K562 (cell line): ENCODE results near the gene EEPD1. TPM values are rescaled to one million over a fixed set of nuclear protein-coding genes. Genes with fewer than 3 reads are reported as not detected.

ENCODE experiments used
- ATAC-seq: fragments of 200-7000 bp; cut with Tn5 transposase; 3 replicates; pipeline ENCODE4 v1.9.1; 2020; ENCODE audit warnings: moderate library complexity
- BruUV-seq: library from RNA; stranded (reverse); fragments of 400-500 nt; replicated peaks from 2 replicates; lab custom pipeline; 2021; lab: Mats Ljungman, UMichigan
- CTCF ChIA-PET: fragments of 300-600 bp; formaldehyde crosslinking; extraction: SDS; loops from one replicate; lab custom pipeline; 2021; ENCODE audit warnings: low intra/inter-chr PET ratio; lab: Yijun Ruan, JAX
- POLR2A ChIA-PET: fragments of 300-600, 350-650 bp; sonication (Branson Sonifier 250); formaldehyde crosslinking; extraction: SDS; loops from one replicate; lab custom pipeline; 2021; ENCODE audit warnings: antibody characterized with exemption, inconsistent platforms; lab: Yijun Ruan, JAX
- DNase-seq, 4 experiments: peaks; one replicate each; pipeline versions ENCODE4 v3.0.0 to v3.0.0-alpha.2; 2011 to 2018; ENCODE audit warnings: low spot score in 3 of 4, mixed read lengths in 3 of 4; ENCODE audit errors: extremely low read depth in 1 of 4
- FAIRE-seq: peaks from 2 replicates; lab custom pipeline; 2011; peaks lifted over from hg19 to GRCh38; lab: Jason Lieb, UNC
- H2AFZ ChIP-seq: 2 replicates; pipeline ENCODE4 v1.6.0; 2011; ENCODE audit warnings: low read depth, low read length, control low read depth, inconsistent platforms
- H3K27ac ChIP-seq: fragments of 200-600 bp; 3 replicates; pipeline ENCODE4 v1.8.0; 2011; ENCODE audit warnings: low read depth, mild to moderate bottlenecking, control low read depth, inconsistent platforms, low read length, moderate library complexity, mixed read lengths; ENCODE audit errors: extremely low read depth
- H3K27me3 ChIP-seq, 2 experiments: fragments of 300-600 bp in 1 of 2; 2 replicates in 1 of 2; 3 replicates in 1 of 2; pipeline versions ENCODE4 v1.6.0 to v1.8.0; 2011; ENCODE audit warnings: inconsistent platforms in 2 of 2, low read length in 2 of 2, mild to moderate bottlenecking in 1 of 2, mixed read lengths in 1 of 2, moderate library complexity in 1 of 2; ENCODE audit not compliant: control insufficient read depth in 2 of 2, insufficient read depth in 2 of 2
- H3K36me3 ChIP-seq: fragments of 300-600 bp; 3 replicates; pipeline ENCODE4 v1.8.0; 2011; ENCODE audit warnings: mild to moderate bottlenecking, low read length, inconsistent platforms; ENCODE audit not compliant: control insufficient read depth, insufficient read depth
- H3K4me1 ChIP-seq, 2 experiments: fragments of 200-600 bp in 1 of 2; replicated peaks in 1 of 2; 2 replicates in 1 of 2; 3 replicates in 1 of 2; pipeline versions ENCODE4 v1.5.1 to v1.8.0; 2011; ENCODE audit warnings: inconsistent platforms in 2 of 2, low read length in 2 of 2, mild to moderate bottlenecking in 1 of 2, mixed read lengths in 1 of 2, moderate library complexity in 1 of 2; ENCODE audit not compliant: control insufficient read depth in 2 of 2, insufficient read depth in 2 of 2
- H3K4me2 ChIP-seq: 2 replicates; pipeline ENCODE4 v1.6.1; 2011; ENCODE audit warnings: low read length, control low read depth, inconsistent platforms, mixed read lengths; ENCODE audit not compliant: insufficient read depth
- H3K4me3 ChIP-seq: fragments of 200-600 bp; sonication (generic), shearing (Covaris generic); 2 replicates; pipeline ENCODE4 v1.5.1; 2016; ENCODE audit warnings: control low read depth, inconsistent platforms
- H3K79me2 ChIP-seq: fragments of 200-600 bp; 3 replicates; pipeline ENCODE4 v1.8.0; 2011; ENCODE audit warnings: low read length, inconsistent platforms; ENCODE audit not compliant: control insufficient read depth, insufficient read depth
- H3K9ac ChIP-seq, 2 experiments: 2 replicates each; pipeline versions ENCODE4 v1.6.0 to v1.6.1; 2011; ENCODE audit warnings: low read depth in 2 of 2, low read length in 2 of 2, control low read depth in 1 of 2, inconsistent platforms in 1 of 2, mild to moderate bottlenecking in 1 of 2, mixed read lengths in 1 of 2; ENCODE audit not compliant: insufficient read depth in 1 of 2
- H3K9me1 ChIP-seq: one replicate; pipeline ENCODE4 v1.6.0; 2011; ENCODE audit warnings: inconsistent platforms, mild to moderate bottlenecking, low read length, moderate library complexity; ENCODE audit not compliant: control insufficient read depth, insufficient read depth
- H3K9me3 ChIP-seq: replicated peaks from 2 replicates; pipeline ENCODE4 v1.5.1; 2011; ENCODE audit warnings: low read depth, low read length, inconsistent platforms; ENCODE audit not compliant: control insufficient read depth, insufficient read depth
- H4K20me1 ChIP-seq: replicated peaks from 2 replicates; pipeline ENCODE4 v1.6.1; 2011; ENCODE audit warnings: low read length, inconsistent platforms, mixed read lengths; ENCODE audit not compliant: control insufficient read depth, insufficient read depth
- BRD4 ChIP-seq: fragments of 200-600 bp; sonication (generic); IDR thresholded peaks from 2 replicates; pipeline ENCODE4 v1.6.1; 2017; ENCODE audit warnings: inconsistent platforms
- ETV1 ChIP-seq: fragments of 450-650 bp; conservative IDR thresholded peaks from 2 replicates; pipeline ENCODE4 v1.6.1; 2016; ENCODE audit warnings: missing genetic modification characterization, control low read depth, low read depth, missing compliant biosample characterization
- NFATC3 ChIP-seq: fragments of 450-650 bp; IDR thresholded peaks from 2 replicates; pipeline ENCODE4 v1.6.1; 2017; ENCODE audit warnings: mild to moderate bottlenecking
- NFRKB ChIP-seq: fragments of 450-650 bp; IDR thresholded peaks from 2 replicates; pipeline ENCODE4 v1.6.1; 2016; ENCODE audit warnings: low read depth
- SNRNP70 ChIP-seq: fragments of 200-400 bp; formaldehyde crosslinking; optimal IDR thresholded peaks from 2 replicates; pipeline ENCODE3; 2017; ENCODE audit warnings: low read depth, low read length
- TEAD2 ChIP-seq: fragments of 450-650 bp; IDR thresholded peaks from 2 replicates; pipeline ENCODE4 v1.6.1; 2016; ENCODE audit warnings: missing genetic modification characterization, control low read depth, missing compliant biosample characterization
- WGBS: fragments of 100-300 bp; shearing (Covaris generic); methylation state at CpG from one replicate; pipeline ENCODE4 v1.1.6; 2016; ENCODE audit warnings: low coverage, mixed read lengths; ENCODE audit not compliant: insufficient coverage; ENCODE audit errors: missing lambda C conversion rate; 5-methylcytosine and 5-hydroxymethylcytosine counted together
- in situ Hi-C: fragments of 300-500 bp; cut with MboI; formaldehyde crosslinking; loops from 4 replicates; pipeline ENCODE4 v1.15.0; 2018; ENCODE audit warnings: inconsistent platforms, mixed read lengths
- intact Hi-C: fragments of 100-400 bp; cut with micrococcal nuclease; formaldehyde crosslinking; loops from 2 replicates; pipeline ENCODE4 v1.14.2; 2022
- polyA plus RNA-seq, 8 experiments: library from polyadenylated mRNA; depleted of rRNA in 4 of 8; stranded (reverse) in 5 of 8; unstranded in 3 of 8; fragments of >200 nt; fragmentation: Nextera tagmentation in 2 of 8; fragmentation: Illumina TruSeq in 1 of 8; extraction: Ambion mirVana in 2 of 8; extraction: Trizol in 1 of 8; gene quantifications; 2 replicates each; pipeline versions ENCODE4 v1.2.1 to v1.2.3, GENCODE V29; 2011 to 2014; ENCODE audit warnings: inconsistent platforms in 1 of 8, missing spikeins in 1 of 8
- total RNA-seq, 7 experiments: library from RNA; depleted of rRNA in 6 of 7; stranded (reverse); fragments of >200 nt in 6 of 7; fragmentation: Illumina TruSeq in 2 of 7; extraction: Trizol in 2 of 7; gene quantifications; 2 replicates each; pipeline versions ENCODE4 v1.2.1 to v1.2.3, GENCODE V29; 2011 to 2021; ENCODE audit warnings: low replicate concordance in 1 of 7
- TF ChIP-seq, protein P1 (sequence below): fragments of 250-450 bp; sonication (Bioruptor Pico); IDR thresholded peaks from 2 replicates; pipeline ENCODE4 v1.9.0; 2021; ENCODE audit warnings: mild to moderate bottlenecking, inconsistent platforms

The EEPD1 gene
- total and polyA plus RNA-seq, 9 of the 15 experiments (the other 6 are each of a cell fraction or from before 2014, with no cell fraction given) = 0.01 to 1.5 (median 0.74) TPM; not detected in 1

DNA sequence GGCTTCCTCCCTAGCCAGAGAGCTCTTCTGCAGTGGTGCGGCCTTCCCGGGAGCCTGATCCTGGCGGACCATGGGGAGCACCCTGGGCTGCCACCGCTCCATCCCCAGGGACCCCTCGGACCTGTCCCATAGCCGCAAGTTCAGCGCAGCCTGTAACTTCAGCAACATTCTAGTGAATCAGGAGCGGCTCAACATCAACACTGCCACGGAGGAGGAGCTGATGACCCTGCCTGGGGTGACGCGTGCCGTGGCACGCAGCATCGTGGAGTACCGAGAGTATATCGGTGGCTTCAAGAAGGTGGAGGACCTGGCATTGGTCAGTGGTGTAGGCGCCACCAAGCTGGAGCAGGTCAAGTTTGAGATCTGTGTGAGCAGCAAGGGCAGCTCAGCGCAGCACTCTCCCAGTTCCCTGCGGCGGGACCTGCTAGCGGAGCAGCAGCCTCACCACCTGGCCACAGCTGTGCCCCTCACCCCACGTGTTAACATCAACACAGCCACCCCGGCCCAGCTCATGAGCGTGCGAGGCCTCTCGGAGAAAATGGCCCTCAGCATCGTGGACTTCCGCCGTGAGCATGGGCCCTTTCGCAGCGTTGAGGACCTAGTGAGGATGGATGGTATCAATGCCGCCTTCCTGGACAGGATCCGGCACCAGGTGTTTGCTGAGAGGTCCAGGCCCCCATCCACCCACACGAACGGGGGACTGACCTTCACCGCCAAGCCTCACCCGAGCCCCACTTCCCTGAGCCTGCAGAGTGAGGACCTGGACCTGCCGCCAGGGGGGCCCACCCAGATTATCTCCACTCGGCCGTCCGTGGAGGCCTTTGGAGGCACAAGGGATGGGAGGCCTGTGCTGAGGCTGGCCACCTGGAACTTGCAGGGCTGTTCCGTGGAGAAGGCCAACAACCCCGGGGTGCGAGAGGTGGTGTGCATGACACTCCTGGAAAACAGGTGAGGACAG, 1.5 kb downstream of the EEPD1 start:
- Histone ChIP-seq H3K9me1 (no peaks in the 10 kb centered on the region), H3K36me3 (no peaks in the 10 kb centered on the region), H3K9ac (no peak overlapping the region), H3K4me1 (peaks cover 7 to 26% of the 10 kb centered on the region in 2 experiments; a peak in 4 of 5 replicates), H3K27me3 (peaks cover 0 to 6% of the 10 kb centered on the region in 2 experiments; a peak in 1 of 5 replicates), H3K79me2 (no peaks in the 10 kb centered on the region), H3K4me3 (no peak overlapping the region), H3K4me2 (no peak overlapping the region), H3K9me3 (no peaks in the 10 kb centered on the region), H2AFZ (no peak overlapping the region), H4K20me1 (0 out of 2 replicates have a peak, but pooled peaks cover 3% of the 10 kb centered on the region), H3K27ac (no peak overlapping the region)
- in situ Hi-C loops (no loop called here), intact Hi-C loops (no loop called here)
- ChIA-PET CTCF (no interaction called here), POLR2A (interaction anchor here (0.5 to 0.7 kb wide), 2 partner anchors 38 to 145 kb away, joined by 3 read pairs; no protein-coding TSS in a partner anchor)
- DNase-seq = no peak
- 80% methylated on average over 39 of the region's 44 CpGs for WGBS
- TF ChIP-seq, protein P1, sequence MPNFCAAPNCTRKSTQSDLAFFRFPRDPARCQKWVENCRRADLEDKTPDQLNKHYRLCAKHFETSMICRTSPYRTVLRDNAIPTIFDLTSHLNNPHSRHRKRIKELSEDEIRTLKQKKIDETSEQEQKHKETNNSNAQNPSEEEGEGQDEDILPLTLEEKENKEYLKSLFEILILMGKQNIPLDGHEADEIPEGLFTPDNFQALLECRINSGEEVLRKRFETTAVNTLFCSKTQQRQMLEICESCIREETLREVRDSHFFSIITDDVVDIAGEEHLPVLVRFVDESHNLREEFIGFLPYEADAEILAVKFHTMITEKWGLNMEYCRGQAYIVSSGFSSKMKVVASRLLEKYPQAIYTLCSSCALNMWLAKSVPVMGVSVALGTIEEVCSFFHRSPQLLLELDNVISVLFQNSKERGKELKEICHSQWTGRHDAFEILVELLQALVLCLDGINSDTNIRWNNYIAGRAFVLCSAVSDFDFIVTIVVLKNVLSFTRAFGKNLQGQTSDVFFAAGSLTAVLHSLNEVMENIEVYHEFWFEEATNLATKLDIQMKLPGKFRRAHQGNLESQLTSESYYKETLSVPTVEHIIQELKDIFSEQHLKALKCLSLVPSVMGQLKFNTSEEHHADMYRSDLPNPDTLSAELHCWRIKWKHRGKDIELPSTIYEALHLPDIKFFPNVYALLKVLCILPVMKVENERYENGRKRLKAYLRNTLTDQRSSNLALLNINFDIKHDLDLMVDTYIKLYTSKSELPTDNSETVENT = no peak
- TF ChIP-seq SNRNP70 = no peak
- no peak for TF ChIP-seq NFATC3
- TF ChIP-seq BRD4 = no peak
- TF ChIP-seq TEAD2 (tag) = no peak
- TF ChIP-seq NFRKB = no peak
- TF ChIP-seq ETV1 = no peak
- no TSS peak for BruUV-seq
- ATAC-seq = no peak
- no peak for FAIRE-seq
